ENCODE results near the gene PRDX4.

GRCh38 chrX:23692166-23692565, 24.9 kb downstream of the PRDX4 start:
- TF ChIP-seq YY1 (IDR thresholded peaks at IDR 0.05; ENCODE audit: low read depth, low read length) (no peak), ATF3 (IDR thresholded peaks at IDR 0.05; ENCODE audit: insufficient read depth, low read depth, low read length) (no peak), MAX (IDR thresholded peaks at IDR 0.05) (no peak), GABPA (IDR thresholded peaks at IDR 0.05; ENCODE audit: borderline replicate concordance, insufficient read depth, low read length) (no peak), SP2 (IDR thresholded peaks at IDR 0.05; ENCODE audit: low read length) (no peak), POLR2A (IDR thresholded peaks at IDR 0.05; ENCODE audit: control extremely low read depth in 1 of 2, low read depth in 2 of 2, low read length in 2 of 2) (no peak), ASH2L (IDR thresholded peaks at IDR 0.05; ENCODE audit: low read length) (no peak), NRF1 (IDR thresholded peaks at IDR 0.05; ENCODE audit: low read depth, low read length) (no peak)

All from H1 (cell line).